NCI-H2196 (cell line): Measurements from ENCODE around the gene AEBP2.

Experiments
- DNase-seq: peaks from one replicate; lab custom pipeline; 2025; ENCODE audit not compliant: unreplicated experiment; lab: John Stamatoyannopoulos, UW

Gene AEBP2

DNA sequence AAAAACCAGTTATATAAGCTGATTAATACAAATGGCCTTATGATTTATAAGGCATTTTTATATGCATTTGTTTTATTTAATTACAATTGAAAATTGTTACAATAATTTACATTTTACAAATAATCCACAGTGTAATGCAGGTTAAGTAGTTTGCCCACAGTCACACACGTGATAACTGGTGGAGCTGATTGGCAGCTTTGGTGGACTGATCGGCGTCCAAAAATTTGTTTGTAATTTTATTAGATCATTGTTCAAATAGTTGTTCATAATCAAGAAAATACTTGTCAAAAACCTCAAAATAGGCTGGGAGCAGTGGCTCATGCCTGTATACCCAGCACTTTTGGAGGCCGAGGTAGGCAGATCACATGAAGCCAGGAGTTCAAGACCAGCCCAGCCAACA is 59.7 kb downstream of the AEBP2 start:
- DNase-seq = no peak

DNA sequence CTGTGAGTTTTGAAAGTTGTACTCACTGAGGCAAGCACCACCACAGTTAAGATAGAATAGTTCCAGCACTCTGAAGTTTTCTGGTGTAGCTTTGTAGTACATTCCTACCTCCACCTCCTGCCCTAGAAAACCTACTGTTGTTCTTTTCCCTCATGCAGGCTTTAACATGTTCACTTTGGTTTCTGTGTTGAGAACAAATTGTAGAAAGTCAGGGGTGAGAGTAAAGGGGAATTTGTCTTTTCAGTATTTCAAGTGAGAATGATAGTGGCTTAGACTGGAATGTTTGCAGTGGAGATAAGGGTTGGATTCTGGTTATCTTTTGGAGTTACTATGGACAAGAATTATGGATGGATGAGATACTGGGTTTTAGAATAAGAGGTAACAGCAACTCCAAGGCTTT is 67.2 kb downstream of the AEBP2 start:
- no peak for DNase-seq

DNA sequence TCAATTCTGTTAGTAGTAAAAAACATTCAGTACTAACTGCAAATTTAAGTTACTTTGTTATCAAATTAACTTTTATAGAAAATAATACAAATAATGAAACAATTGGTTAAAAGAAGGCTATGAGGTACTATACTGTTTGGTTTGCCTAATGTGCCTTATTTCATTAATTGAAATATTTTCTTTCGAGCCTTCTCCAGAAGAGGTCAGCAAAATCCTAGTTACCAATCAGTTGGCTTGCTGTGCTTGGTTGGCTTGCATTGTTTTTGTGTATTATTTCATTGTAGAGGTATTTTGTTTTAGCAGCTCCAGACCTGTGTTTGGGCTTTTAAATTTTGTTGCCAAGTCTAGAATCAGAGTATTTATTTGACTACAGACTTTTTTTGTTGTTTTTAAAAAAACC is 68.5 kb downstream of the AEBP2 start:
- peak; percentile 52 for DNase-seq

GRCh38 chr12:19510461-19510860 is 71.2 kb downstream of the AEBP2 start:
- no peak for DNase-seq

GRCh38 chr12:19515179-19515578 is 75.9 kb downstream of the AEBP2 start:
- no peak for DNase-seq

DNA sequence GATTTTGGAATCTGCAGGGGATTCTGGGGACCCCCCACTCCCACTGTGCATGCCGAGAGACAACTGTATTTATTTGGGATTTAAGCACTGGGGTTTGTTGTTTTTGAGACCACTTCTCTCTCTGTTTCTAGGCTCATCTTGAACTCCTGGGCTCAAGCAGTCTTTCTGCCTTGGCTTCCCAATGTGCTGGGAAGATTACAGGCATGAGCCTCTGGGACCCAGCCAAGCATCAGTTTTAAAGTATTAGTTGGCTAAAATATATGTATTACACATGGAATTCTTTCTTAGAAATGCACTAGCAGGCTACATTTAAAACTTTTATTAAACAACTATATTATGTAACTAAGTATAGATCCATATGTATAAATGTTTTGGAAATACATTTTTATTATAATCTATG is 78.3 kb downstream of the AEBP2 start:
- DNase-seq = no peak

- no peak for DNase-seq
These were observed 78.9 kb downstream of the AEBP2 start for GRCh38 chr12:19518209-19518608.

DNA sequence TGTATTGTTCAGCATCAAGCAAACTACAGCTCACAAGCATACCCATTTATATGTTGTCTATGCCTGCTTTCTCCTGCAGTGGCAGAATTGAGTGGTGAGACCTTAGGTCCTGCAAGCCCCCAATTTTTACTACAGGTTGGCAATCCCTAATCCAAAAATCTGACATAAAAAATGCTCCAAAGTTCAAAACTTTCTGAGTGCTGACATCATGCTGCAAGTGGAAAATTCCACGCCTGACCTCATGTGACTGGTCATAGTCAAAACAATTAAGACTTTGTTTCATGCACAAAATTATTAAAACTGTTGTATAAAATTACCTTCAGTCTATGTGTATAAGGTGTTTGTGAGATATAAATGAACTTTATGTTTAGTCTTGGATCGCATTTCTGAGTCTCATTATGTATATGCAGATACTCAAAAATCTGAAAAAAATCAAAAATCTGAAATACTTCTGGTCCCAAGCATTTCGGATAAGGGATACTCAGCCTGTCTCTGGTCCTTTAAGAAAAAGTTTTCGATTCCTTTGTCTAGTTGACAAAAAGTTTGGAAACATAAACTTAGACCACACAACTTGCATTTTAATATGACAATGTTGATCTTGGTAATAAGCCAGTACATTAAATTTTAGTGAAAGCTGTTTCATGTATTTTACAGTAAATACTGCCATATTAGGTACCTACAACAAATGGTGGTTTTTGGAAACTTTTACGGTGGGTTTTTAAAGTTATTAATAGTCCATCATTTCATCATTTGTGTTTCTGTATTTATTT is 81.5 kb downstream of the AEBP2 start:
- DNase-seq = no peak

GRCh38 chr12:19525274-19525673 is 86.0 kb downstream of the AEBP2 start:
- no peak for DNase-seq

- DNase-seq = no peak
These were observed 88.6 kb downstream of the AEBP2 start for GRCh38 chr12:19527866-19528265.

GRCh38 chr12:19528750-19529149 is 89.5 kb downstream of the AEBP2 start:
- DNase-seq = no peak

GRCh38 chr12:19529951-19530636 is 90.8 kb downstream of the AEBP2 start:
- no peak for DNase-seq

GRCh38 chr12:19530637-19531023 is 91.3 kb downstream of the AEBP2 start:
- no peak for DNase-seq

DNA sequence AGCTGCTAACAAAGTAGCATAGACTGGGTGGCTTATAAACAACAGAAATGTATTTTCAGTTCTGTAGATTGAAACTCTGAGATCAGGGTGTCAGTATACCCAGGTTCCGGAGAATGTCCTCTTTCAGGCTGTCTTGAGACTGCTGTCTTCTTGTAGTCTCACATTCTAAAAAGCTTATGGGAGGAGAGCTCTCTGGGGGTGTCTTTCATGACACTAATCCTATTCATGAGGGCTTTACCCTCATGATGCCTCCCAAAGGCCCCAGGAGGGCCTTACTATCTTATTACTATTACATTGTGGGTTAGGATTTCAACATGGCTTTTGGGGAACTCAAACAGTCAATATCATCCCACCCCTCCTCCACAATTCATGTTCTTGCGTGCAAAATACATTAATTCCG is 94.3 kb downstream of the AEBP2 start:
- DNase-seq = no peak

DNA sequence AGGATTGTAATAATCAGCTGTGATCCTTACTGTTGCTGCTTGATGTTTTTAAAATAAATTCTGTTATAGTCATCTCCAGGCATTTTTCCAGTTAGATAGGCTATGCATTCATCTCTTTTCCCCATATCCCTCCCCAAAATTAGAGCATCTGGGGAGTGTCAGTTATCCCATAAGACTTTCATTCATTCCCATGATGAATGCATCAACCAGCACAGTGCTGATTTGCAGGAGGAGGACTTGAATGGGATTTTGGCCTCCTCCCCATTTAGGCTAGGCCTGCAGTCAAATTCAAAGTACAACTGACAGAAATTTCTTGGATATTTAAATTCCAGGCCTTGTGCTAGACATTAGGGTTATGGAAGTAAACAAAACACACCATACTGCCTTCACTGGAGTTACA is 99.8 kb downstream of the AEBP2 start:
- DNase-seq = no peak

- no peak for DNase-seq
These were observed 100.5 kb downstream of the AEBP2 start for GRCh38 chr12:19539836-19540235.

- DNase-seq = no peak
These were observed 103.3 kb downstream of the AEBP2 start for GRCh38 chr12:19542606-19543005.

GRCh38 chr12:19544353-19544752 is 105.1 kb downstream of the AEBP2 start:
- no peak for DNase-seq

- no peak for DNase-seq
These were observed 106.0 kb downstream of the AEBP2 start for GRCh38 chr12:19545301-19545700.

DNA sequence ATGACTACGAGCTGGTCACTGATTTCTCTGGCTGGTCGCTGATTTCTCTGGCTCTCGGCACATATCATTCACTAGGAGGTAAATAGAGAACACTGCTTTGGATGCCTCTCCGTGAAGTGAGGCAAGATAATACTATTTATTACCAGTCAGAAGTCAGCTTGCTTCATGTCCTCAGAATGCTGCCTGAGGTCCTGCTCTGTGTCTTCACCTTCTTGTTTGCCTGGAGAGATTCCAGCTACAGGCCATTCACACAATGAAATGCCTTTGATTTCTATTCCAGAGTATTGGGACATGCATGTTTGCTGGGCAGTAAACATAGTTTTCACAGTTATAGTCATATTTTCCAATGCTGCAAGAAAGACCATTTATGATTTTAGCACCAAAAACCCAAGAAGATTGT is 106.7 kb downstream of the AEBP2 start:
- no peak for DNase-seq

DNA sequence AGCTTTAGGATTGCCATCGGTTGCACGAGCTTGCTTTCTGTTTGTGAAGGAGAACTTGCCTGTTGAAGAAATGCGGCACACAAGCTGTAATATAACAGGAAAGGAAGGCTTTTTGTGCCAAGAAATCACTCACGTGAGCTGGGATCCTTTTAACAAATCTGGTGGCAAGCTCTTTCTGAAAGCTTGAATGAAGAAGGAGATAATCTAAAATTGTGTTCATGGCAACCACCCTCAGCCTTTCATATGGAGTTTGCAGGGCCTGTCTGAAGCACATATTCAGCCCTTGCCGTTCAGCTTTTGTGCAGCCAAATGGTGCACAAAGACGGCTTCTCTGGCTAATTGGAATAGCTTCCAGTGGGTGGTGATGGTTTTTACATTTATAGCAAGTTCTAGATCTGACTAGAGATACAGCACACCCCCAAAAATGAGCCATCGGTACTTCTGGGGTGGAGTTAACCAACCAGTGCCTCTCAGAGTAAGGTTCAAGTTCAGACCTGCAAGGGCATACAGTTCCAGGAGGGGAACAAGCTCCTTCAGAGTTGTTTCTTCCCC is 107.4 kb downstream of the AEBP2 start:
- no peak for DNase-seq

DNA sequence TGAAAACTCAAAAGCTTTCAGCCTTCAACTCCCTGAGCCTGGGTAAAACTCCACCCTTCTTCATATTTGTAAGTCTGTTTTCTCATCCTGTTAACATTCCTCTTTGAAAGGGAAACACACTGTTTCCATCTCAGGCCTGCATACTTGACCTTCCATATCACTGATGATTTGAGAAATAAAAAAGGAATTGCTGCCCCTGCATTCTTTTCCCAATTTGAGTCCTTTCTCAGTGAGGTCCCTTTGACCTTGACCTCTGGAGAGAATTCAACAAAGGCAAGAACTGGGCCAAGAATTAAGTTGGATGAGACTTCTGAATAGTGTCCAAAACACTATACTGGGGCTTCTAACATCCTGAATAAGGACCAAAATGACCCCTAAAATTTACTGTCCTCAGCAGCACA is 108.0 kb downstream of the AEBP2 start:
- DNase-seq = no peak
